ENCODE data around the gene DYSF.

The DYSF gene

DNA sequence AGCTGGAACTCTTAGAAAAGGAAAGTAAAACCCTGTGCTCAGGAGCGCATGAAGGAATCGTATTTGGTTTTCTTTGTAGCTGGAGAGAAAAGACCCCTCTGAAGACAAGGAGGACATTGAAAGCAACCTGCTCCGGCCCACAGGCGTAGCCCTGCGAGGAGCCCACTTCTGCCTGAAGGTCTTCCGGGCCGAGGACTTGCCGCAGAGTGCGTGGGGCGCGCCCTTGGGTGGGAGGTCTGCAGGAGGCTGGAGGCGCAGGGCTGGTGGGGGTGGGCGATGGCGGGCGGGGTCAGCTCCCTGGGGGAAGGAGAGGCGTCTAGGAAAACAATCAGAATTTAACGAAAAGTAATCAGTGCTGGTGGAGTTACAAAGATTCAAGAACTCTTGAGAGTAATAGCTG, 72.8 kb downstream of the DYSF start:
- no peak for DNase-seq (ENCODE audit: low read depth in 4 of 4, low spot score in 1 of 4)

DNA sequence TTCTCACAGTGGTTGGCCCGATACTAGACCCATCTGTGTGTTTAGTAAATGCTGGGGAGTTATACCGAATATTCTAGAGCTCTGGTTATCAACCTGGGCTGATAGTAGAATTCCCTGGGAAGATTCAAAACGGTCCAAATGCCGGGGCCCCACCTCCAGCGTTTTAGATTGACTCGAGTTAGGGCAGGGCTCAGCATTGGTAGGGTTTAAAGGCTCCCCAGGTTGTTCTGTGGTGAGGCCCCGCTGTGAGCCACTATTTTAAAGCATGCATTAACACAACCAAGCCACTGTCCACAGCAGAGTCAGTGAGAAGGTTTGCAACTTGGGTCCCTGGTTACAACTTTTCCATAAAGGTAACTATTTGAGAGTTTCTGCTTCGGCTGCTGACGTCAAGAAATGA, 73.6 kb downstream of the DYSF start:
- no peak for DNase-seq (ENCODE audit: low read depth in 4 of 4, low spot score in 1 of 4)

DNA sequence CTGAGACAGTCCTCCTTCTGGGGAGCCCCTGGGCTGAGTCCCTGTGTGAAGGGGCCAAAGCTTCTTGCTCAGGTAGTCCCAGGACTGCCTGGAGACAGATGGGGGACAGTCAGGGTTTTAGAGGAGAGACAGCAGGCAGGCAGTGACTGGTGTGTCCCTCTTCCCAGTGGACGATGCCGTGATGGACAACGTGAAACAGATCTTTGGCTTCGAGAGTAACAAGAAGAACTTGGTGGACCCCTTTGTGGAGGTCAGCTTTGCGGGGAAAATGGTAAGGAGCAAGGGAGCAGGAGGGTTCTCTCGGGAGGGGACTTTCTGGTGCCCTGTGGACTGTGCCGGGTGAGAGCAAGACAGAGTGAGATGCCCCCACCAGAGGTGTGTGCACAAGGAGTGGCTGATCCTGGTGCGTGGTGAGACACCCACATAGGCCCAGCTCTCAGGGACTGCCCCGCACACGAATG, 74.8 kb downstream of the DYSF start:
- no peak for DNase-seq (ENCODE audit: low read depth in 4 of 4, low spot score in 1 of 4)

DNA sequence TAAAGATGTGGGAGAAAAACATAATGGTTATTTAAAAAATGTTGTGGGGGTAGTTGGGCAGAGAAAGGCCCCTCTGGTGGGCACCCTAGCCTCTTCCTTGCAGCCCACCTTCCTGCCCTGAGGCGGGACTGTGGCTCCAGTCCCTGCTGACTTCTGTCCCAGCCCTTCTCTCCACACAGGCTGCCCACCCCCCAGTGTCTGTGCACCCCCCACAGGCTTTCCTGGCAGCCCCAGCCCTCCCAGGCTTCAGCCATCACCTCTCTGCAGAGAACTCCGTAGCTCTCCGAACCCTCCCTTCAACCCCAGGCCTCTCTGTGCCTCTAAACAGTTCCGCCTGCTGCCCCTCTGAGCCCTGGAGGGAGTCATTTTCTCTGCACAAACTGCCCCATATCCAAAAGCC, 75.4 kb downstream of the DYSF start:
- DNase-seq (ENCODE audit: low read depth in 4 of 4, low spot score in 1 of 4), result no peak

DNA sequence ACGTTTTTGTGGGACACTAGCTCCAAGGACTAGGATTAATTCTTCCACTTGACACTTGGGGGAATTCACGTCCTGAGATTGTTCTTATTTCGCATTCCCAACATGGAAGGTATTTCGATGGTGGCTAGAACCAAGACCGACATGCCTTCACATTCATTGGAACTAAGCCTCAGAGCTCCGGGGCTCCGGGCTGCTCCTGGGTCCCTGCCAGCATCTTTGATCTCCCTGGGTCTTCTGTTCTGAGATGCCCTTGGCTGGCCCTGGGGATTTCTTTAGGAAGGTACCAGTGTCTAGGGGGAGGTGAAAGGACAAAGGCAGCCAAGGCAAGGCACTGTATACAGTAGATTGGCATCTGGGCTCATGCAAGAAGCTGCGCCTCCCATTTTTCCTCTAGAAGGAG, 76.8 kb downstream of the DYSF start:
- no peak for DNase-seq (ENCODE audit: low read depth in 4 of 4, low spot score in 1 of 4)

DNA sequence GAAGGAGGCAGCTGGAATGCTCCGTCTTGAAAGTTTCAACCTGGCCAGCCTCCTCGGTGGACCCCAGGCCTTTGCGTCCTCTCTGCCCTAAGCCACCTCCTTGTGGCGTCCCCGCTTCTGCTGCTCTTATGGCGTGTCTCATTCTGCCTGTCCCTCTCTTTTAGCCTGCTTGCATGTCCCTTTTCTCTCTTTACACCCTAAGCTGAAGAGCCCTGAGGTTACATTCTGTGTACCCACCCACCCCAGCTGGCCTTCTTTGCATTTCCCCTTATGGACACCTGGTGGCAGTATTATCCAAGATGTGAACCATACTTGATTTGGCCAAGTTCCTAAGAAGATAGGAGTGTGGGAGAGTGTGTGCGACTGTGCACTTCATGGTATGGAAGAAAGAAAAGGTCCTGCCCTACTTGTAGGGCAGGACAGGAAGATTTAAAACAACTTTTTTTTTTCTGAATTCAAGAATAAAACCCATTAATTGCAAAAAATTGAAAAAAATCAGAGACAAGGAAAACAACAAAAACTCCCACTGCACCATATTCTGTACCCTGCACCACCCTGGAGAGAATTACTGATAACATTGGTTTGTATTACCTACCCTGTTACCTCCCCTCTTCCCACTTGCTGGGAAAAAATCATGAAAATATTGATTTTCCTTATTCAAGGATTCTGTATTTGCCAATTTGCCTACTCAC, 77.4 kb downstream of the DYSF start:
- DNase-seq (ENCODE audit: low read depth in 4 of 4, low spot score in 1 of 4), result no peak

DNA sequence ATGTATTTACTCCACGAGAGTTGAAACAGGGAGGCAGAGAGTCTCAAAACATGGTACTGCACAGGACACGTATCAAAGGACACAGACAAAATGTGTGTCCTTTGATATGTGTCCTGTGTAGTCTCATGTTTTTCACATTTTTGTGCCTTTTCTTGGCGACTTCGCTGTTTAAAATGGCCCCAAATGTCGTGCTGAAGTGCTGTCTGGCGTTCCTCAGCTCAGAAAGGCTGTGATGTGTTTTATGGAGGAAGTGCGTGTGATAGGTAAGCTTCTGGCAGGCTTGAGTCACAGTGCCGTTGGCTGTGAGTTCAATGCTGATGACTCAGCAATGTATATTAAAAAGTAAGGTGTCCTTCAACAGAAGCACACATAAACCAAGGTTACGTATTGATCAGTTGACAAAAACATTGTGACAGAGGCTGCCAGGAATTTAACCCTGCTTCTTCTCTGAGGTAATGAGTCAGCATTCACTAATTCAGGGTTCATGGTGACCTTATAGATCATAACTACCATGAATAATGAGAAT, 78.2 kb downstream of the DYSF start:
- no peak for DNase-seq (ENCODE audit: low read depth in 4 of 4, low spot score in 1 of 4)

DNA sequence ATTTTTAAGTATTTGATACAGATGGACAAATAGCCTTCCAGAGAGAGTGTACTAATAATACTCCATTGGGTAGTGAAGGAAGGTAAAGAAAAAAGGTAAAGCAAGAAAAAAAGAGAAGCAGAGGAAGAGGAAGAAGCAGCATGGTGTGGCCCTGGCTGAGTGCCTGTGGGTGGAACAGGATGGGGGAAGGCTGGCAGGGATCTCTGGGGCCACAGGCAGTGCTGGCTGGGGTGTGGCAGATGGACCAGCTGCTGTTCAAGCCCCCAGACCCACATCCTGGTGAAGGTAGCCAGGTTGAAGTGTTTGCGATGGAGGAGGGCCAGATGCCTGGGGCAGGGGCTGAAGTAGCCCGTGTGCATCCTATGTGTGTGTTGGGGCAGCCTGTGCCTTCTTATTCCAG, 79.0 kb downstream of the DYSF start:
- no peak for DNase-seq (ENCODE audit: low read depth in 4 of 4, low spot score in 1 of 4)

DNA sequence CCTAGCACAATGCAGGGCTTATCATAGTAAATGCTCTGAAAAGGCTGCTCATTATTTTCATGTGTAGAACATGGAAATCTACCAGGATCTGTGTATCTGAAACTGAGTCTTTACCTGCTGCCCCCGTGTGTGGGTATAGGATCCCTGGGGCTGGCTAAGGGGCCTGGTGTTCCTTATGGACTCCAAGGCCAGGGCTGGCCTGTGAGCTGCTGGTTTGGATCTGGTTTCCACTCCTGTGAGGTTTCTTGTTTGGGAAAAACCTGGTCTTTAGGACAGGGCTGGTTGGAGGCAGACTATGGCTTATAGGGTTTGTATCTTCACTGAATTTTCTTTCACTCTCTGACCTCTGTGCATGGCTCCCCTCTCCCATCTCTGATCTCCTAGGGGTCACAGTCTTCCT, 80.8 kb downstream of the DYSF start:
- no peak for DNase-seq (ENCODE audit: low read depth in 4 of 4, low spot score in 1 of 4)

DNA sequence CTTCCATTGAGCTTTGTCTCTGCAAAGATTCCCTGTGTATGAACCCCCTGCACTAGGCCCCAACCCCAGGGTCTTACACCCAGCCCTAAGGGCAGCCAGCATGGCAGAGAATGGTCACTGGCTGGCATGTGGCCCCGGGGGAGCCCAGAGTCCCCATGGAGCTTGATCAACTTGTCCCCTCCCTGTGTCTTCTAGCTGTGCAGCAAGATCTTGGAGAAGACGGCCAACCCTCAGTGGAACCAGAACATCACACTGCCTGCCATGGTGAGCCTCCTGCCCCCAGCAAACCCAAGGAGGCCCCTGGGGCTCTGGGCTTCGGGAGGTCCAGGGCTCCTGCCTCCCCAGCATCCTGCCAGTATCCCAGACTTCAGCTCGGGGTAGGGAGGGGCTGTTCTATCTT, 81.5 kb downstream of the DYSF start:
- DNase-seq (ENCODE audit: low read depth in 4 of 4, low spot score in 1 of 4), result no peak

DNA sequence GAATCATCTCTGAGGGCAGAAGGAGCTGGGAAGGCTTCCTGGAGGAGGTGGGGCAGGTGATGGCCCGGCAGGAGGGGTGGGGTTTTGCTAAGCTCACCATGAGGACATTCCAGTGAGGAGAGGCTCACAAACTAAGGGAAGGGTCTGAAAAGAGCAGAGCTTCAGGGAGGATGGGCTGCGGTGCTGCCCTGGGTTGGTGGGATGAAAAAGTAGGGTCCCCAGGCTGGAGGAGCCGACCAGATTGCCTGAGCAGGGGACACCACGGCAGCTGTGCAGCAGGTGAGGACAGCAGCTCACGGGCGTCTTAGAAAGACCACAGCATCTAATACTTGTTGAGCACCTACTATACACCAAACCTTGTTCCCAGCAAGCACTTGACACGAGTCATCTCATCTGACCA, 82.2 kb downstream of the DYSF start:
- DNase-seq (ENCODE audit: low read depth in 4 of 4, low spot score in 1 of 4), result no peak

DNA sequence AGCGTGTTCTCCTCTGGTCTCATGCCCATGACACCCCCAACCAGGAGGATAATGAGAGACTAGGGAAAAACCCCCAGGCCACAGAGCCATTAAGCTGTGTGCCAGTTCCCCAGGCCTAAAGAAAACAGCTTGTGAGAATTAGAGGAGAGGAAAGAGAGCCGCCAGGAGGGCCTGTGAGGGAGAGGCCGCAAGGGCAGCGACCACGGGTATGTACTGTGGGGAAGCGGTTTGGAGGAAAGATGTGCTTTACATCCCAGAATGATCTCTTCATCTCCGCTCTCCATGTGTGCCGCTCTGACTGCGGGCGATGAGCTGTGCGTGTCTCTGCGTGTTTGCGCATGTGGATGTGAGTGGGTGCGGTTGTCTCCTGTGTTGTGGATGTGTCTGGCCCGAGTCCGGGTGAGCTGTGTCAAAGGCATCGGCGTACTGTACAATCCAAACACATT, 82.9 kb downstream of the DYSF start:
- DNase-seq (ENCODE audit: low read depth in 4 of 4, low spot score in 1 of 4), result no peak

DNA sequence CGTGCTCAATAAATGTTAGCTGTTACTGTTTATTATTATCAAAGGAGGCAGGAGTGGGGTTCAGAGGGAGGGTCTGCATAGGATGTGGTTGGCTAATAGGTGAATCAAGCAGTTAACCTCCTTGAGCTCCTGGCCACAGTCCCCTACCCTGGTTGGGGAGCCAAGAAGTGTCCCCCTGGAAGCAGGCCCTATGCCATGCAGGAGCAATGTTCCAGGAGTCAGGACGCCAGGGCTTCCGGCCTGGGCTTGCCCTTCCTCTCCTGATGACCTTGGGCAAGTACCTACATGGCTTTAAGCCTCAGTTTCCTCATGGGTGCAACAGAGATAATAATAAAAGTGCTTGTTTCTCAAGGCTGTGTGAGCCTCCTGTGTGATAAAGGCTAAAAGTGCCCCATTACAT, 84.9 kb downstream of the DYSF start:
- no peak for DNase-seq (ENCODE audit: low read depth in 4 of 4, low spot score in 1 of 4)

DNA sequence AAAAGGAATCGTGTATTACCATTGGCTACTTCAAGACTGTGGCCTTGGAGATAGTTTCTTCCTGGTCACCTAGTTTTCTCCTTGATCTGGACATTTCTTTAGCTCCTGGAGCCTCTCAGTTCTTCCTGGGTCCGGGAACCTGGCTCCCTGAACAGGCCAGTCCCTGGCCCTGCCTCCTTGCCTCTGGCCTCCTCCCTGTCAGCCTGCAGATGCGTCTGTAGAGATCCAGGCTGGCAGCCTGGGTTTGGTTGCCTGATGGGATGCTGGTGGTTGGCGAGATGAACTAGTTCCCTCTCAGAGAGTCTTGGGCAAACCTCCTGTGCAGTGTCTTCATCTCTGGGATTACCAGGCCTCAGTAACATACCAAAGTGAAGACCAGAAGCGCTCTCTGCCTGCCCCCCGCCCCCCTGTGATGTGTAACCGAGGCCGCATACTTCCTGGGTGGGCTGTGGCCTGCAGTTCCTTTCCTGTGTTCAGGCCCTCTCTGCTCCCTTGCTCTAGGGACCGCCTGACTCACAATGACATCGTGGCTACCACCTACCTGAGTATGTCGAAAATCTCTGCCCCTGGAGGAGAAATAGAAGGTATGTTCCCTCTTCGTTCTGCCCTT, 85.4 kb downstream of the DYSF start:
- DNase-seq (ENCODE audit: low read depth in 4 of 4, low spot score in 1 of 4), result no peak

DNA sequence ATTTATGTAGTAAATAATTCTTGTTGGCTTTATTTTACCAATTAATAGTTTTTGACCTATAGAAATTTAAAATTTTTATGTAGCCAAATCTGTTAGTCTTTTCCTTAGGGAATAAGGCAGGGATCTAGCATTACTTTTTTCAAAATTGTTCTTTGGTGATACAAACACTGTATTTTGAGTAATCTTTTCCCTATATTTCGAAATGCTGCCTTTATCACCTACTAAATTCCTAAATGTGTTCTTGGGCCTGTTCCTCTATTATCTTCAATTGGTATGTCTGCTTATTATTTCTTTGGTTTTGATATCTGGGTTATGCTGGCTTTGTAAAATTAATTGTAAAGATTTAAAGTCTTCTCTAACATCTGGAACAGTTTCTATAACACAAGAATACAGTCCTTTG, 87.5 kb downstream of the DYSF start:
- no peak for DNase-seq (ENCODE audit: low read depth in 4 of 4, low spot score in 1 of 4)

DNA sequence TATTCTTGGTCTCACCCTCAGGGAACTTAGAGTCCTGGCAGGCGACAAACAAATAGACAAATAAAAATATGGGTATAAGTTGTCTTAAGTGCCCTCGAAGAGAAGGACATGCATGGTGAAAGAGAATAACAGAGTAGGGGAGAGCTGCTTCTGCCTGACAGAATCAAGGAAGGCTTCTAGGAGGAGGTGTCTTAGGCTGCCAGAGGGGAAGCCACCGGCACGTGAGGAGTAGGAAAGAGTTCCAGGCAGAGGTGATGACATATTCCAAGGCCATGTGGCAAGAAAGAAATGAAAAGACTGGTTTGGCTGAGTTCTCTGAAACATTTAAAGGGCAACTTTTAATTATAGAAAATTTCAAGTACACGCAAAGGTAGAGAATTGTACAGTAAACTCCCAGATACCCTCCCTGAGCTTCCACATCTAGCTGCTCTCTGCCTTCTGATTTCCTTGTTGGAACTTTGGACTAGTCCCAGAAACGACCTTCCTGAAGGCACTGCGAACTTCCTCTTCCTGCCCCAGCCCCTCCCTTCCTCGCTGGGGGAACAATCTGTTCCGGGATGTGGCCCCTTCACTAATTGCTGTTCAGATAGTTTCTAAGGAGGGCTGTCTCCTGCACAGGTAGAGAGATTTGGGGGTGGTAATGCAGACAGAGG, 91.7 kb downstream of the DYSF start:
- no peak for DNase-seq (ENCODE audit: low read depth in 4 of 4, low spot score in 1 of 4)

DNA sequence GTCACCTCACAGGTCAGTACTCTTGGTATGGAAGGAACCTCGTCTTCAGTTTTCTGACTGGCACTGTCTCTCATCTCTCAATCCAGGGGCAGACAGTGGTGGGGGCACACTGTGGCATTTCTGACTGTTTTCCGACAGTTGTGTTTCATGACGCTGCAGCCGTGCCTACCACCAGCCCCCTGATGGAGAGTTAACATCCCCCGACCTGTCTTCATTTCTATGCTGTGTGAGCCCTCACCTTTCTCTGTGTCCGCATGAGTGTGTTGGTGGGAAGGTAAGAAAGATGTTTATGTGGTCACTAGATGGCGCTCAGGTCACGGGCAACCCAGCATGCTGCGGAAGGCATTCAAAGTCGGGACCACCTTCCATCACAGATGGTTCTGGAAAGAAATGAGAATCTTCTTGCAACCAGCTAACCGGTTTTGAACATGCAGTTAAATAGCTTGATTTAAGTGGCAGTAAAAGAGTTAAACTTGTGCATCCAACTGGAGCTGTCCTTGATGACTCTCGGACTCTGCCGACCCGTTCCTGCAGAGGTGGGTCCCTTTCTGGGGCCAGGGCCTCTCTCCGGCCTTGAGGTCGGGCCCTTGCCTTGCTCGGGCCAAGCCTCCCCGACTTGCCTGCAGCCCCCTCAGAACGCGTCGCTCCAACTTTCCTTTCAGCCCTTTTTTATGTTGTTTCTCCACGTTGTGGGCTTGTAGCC, 92.4 kb downstream of the DYSF start:
- DNase-seq (ENCODE audit: low read depth in 4 of 4, low spot score in 1 of 4), result peak in 3 of 4 experiments; percentile 14 to 21 (median 20)

DNA sequence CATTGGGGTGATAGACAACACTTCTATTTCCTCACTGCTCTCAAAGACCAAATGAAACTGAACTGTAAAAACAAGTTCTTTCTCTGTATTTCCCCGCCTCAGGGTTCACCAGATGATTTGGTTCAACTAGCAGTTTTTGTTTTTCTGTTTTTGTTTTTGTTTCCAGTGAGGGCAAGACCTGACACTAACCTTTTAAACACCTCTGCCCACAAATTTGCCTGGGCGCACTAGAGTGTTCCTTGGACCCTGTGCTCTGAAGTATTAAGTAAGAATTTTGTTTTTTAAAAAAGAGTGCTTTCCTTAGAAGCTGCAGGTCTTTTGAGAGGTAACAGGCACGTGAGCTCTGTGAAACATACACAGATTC, 92.9 kb downstream of the DYSF start:
- DNase-seq (ENCODE audit: low read depth in 4 of 4, low spot score in 1 of 4), result no peak

DNA sequence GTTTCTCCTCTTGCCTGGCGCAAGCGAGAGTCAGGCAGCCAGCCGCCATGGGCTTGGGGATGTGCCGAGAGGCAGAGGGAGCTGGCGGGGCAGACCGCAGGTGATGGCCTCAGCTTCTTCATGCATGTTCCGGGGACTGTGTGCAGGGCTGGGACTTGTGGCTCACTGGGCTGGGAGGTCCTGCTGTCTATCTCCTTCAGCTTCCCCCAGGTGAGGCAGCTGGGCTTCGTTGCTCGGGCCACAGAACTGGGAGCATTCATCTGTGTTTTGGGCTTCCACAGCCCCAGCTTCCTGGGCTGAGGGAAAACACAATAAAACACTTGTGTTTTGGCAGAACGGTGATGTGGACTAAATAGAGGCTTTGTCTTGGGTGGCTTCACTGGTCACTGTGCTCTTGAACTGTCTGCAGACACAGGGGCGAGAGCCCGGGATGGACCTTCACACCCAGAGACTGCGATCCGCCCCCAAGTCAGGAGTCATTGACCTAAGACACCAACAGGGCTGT, 93.5 kb downstream of the DYSF start:
- DNase-seq (ENCODE audit: low read depth in 4 of 4, low spot score in 1 of 4), result no peak

DNA sequence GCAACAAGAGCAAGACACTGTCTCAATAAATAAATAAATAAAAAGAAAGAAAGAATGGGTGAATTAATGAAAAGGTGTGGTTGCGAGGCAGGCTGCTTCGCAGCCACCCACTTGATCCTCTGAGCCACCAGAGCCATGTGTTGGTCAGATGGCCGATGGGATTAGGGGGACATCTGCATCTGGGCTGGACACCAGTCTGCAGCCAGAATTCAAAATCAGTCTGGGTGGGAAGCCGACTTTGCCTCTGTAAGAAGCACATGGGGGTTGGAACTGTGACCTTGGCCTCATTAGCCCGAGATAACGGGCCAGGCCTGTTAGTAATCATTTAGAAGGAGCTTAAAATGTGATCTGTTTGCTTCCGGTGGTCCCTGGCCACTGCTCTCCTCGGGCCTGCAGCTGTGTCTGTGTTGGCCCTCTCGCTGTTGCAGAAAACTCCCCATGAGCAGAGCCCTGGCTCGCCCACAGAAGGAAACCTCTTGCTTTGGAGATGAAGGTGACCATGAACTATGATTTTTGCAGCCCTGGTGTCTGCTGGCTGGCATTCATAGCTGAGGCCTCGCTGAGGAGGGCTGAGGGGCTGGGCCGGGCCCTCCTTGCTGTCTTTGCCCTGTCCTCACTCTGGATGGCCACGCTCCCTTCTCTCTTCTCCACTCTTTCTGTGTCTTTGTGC, 94.4 kb downstream of the DYSF start:
- no peak for DNase-seq (ENCODE audit: low read depth in 4 of 4, low spot score in 1 of 4)
